GM12874 (cell line): ENCODE results near the gene LSM4.

Experiments used
- TF ChIP-seq, protein P1 (sequence below): IDR thresholded peaks from 2 replicates; pipeline ENCODE4 v1.5.1; 2011; ENCODE audit warnings: low read depth, mild to moderate bottlenecking, control low read depth, low read length, moderate library complexity; ENCODE audit not compliant: insufficient read depth

LSM4 gene

DNA sequence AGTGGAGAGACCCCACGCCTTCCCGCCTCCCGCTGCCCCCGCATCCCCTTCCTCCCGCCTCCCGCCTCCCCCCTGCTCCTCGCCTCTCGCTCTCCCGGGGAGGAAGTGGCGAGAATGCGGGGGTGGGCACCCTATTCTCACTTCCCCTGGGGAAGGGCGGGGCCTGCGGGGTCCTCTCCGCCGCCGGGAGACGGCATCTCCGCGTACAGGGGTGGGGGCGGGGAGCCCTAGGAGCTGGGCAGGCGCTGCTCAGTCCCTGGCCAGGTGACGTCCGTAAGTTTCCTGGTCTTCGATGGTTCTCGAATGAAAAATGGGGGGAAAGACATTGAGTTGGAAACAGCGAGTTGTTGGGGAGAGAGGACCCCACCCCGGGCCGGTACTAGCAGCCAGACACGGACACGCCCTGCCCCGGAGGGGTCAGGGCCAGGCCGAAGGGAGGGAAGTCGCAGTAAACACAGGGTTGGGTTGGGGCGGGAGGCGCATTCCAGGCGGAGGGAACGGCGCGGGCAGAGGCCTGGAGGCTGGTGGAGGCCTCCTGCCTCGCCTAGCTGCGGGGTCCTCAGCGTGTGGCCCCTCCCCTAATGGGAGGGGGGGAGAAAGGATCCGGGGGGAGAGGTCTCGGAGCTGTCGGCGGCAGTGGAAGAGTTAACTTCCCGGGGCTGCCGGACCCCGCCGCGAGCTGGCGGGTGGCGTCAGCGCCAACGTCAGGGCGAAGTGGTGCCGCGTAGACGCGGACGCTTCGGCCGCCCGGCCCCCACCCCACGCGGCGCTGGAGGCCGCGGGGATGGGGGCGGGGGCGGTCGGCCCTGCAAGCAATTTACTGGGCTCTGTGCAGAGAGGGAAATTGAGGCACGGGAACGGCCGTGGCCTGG is 31.1 kb downstream of the LSM4 start:
- TF ChIP-seq, protein P1, sequence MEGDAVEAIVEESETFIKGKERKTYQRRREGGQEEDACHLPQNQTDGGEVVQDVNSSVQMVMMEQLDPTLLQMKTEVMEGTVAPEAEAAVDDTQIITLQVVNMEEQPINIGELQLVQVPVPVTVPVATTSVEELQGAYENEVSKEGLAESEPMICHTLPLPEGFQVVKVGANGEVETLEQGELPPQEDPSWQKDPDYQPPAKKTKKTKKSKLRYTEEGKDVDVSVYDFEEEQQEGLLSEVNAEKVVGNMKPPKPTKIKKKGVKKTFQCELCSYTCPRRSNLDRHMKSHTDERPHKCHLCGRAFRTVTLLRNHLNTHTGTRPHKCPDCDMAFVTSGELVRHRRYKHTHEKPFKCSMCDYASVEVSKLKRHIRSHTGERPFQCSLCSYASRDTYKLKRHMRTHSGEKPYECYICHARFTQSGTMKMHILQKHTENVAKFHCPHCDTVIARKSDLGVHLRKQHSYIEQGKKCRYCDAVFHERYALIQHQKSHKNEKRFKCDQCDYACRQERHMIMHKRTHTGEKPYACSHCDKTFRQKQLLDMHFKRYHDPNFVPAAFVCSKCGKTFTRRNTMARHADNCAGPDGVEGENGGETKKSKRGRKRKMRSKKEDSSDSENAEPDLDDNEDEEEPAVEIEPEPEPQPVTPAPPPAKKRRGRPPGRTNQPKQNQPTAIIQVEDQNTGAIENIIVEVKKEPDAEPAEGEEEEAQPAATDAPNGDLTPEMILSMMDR = no peak

DNA sequence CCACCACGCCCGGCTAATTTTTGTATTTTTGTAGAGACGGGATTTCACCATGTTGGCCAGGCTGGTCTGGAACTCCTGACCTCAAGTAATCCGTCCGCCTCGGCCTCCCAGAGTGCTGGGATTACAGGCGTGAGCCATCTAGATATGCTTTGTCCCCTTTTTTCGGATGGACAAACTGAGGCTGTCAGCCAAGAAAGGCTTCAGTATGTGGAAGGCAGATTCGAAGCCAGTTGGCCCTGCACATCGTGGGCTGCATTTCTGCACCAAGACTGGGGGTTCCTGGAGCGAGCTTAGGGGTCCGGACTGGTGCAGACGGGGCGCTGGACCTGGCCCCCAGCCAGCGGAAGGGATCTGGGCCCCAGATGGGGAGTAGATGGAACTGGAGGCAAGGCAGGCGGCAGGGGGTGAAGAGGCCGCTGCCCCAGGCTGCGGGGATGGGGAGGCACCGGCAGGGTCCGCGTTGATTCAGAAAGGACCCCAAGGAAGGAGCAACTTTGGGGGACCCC is 31.8 kb downstream of the LSM4 start:
- TF ChIP-seq, protein P1 = no peak

DNA sequence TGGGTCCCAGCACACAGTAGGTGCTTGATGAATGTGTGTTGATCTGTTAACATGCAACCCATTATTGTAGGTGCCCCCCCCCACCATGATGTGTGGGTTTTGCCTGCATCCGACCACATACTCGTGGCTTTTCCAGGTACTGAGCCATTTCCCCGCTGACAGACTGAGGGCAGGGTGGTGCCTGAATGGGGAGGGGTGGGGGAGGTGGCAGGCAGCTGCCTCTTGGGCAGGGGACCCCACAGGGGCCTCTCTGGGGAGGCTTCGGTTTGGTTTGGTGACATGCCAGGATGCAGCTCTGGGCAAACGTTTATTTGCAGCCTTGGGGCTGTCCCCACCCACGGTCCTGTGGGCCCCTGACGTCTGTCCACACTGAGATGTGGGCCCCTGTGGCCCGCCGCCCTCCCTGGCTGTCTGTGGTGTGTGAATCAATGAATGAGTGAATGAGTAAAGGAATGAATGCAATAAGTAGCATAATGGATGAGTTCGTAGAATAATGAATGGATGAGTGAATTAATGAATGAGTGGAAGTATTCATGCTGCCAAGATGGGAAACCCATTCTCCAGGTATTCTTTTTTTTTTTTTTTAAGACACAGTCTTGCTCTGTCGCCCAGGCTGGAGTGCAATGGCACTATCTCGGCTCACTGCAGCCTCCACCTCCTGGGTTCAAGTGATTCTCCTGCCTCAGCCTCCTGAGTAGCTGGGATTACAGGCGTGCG is 32.4 kb downstream of the LSM4 start:
- TF ChIP-seq, protein P1 = no peak

DNA sequence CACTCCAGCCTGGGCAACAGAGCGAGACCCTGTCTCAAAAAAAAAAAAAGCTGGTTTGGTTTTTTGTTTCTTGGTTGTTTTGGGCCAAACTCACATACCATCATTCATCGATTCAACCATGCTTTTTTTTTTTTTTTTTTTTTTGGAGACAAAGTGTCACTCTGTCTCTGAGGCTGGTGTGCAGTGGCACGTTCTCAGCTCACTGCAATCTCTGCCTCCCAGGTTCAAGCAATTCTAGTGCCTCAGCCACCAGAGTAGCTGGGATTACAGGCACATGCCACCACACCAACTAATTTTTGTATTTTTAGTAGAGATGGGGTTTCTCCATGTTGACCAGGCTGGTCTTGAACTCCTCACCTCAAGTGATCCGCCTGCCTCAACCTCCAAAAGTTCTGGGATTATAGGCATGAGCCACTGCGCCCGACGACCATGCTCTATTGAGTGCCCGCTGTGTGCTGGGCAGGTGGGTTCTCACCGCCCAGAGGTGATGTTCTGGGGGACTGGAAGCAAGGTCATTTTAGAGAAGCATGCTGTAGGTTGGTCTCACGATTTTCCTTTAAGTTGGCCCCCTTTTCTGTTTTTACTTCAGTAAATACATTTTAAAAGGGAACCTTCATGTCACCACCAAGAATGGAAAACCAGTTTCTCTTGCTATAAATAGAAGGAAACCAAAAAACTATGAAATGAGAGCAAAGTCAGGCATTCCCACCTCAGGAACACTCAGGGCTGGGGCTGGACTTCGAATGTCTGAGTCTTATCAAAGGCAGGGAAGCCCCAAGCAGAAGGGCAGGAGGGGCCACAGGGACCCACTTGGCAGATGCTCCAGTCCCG is 33.2 kb downstream of the LSM4 start:
- TF ChIP-seq, protein P1 = no peak

DNA sequence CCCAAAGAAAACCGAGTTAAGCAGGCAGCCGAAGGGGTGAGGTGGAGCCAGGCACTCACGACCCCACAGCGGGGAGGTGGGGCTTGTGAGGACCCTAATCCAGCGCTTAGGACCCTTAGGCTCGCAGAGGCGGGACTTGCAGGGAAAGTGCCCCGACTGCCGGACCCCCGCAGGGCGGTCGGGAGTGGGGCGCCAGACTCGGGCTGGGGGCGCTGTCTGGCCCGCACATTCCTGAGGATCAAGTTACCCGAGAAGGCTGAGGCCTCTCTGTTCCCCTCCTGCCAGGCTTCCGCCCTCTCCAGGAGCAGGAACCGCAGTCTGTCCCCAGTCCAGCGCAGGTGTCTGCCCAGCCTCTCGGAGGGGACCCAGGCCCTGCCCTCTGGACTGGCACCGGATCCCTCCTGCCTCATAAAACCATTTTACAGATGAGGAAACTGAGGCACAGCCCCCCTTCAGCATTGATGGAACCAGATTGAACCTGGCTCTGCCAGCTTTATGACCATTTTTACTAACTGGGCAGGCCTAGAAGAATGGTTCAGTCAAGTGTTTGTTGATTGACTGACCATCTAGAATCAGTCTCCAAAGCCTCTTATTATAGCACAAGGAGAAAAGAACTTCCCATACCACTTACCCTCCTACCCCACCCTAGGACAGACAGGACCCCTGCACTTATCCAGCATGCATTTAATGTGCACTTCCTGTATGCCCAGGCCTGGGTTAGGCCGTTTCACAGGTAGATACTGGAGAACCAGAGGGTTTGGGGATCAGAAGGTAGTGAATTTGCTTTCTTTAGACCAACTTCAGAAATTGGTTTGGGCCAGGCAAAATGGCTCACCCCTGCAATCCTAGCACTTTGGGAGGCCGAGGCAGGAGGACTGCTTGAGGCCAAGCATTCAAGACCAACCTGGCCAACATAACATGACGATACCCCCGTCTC is 34.8 kb downstream of the LSM4 start:
- TF ChIP-seq, protein P1 = no peak

DNA sequence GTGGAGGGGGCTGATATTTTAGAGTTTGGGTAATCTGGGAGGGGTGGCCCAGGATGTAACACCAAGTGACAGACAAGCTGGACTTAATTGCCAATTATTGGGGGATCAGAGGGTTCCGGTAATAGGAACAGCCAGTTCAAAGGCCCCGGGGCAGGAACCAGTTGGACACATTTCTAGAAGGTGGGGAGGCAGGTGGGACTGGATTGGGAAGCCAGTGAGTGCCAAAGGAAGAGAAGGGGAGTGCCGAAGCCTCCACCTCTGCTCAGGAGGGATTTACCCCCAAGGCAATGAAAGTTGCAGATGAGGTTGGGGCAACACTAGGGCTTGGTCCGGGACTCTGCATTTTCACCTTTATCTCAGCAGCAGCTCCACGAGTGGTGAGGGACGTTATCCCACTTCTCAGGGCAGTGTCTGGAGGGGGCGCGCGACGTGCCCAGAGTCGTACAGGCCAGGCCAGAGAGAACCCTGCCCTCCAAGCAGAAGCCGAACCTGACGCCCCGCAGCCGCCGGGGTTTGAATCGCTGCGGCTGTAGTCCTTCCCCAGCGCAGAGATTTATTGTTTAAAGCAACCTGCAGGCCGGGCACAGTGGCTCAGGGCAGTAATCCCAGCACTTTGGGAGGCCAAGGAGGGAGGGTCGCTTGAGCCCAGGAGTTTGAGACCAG is 35.8 kb downstream of the LSM4 start:
- TF ChIP-seq, protein P1 = no peak
